DND-41 (cell line): Measurements from ENCODE around the gene AKAP1.

Source experiments
- EZH2 ChIP-seq: IDR thresholded peaks from 3 replicates; pipeline ENCODE4 v1.6.1; 2012; ENCODE audit warnings: borderline replicate concordance, low read depth, mild to moderate bottlenecking, moderate library complexity, low read length, inconsistent platforms; ENCODE audit not compliant: severe bottlenecking
- TF ChIP-seq, protein P1 (sequence below): IDR thresholded peaks from 2 replicates; pipeline ENCODE4 v1.5.1; 2012; ENCODE audit warnings: borderline replicate concordance, low read length, moderate library complexity, mild to moderate bottlenecking; ENCODE audit not compliant: poor library complexity, severe bottlenecking; ENCODE audit errors: extremely low read depth

DNA sequence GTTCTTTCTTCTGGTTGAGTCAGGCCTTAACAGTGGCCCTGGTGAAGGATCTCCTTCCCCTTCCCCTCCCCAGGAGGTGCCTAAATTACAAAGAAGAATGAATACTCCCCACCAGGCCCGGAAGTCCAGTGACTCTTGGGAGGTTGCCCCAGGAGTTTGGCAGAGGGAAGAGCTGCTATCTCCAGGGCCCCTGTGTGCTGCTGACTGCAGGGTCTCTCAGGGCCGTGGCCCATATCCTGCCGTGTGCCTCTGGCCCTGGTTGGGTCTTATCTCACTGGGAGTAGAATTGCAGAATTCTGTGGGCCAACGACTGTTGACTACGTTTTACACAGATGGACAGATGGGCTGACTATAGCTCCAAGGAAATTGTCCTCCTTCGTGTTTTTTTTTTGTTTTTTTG lies 28.0 kb downstream of the AKAP1 start:
- TF ChIP-seq, protein P1, sequence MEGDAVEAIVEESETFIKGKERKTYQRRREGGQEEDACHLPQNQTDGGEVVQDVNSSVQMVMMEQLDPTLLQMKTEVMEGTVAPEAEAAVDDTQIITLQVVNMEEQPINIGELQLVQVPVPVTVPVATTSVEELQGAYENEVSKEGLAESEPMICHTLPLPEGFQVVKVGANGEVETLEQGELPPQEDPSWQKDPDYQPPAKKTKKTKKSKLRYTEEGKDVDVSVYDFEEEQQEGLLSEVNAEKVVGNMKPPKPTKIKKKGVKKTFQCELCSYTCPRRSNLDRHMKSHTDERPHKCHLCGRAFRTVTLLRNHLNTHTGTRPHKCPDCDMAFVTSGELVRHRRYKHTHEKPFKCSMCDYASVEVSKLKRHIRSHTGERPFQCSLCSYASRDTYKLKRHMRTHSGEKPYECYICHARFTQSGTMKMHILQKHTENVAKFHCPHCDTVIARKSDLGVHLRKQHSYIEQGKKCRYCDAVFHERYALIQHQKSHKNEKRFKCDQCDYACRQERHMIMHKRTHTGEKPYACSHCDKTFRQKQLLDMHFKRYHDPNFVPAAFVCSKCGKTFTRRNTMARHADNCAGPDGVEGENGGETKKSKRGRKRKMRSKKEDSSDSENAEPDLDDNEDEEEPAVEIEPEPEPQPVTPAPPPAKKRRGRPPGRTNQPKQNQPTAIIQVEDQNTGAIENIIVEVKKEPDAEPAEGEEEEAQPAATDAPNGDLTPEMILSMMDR: no peak
- no peak for TF ChIP-seq EZH2
